Measurements from ENCODE around the gene AP2M1. TPM values are rescaled to one million over a fixed set of nuclear protein-coding genes. Genes with fewer than 3 reads are reported as not detected.

AP2M1 gene
- total and polyA plus RNA-seq, 11 donors: 225 to 431 (median 337) TPM

DNA sequence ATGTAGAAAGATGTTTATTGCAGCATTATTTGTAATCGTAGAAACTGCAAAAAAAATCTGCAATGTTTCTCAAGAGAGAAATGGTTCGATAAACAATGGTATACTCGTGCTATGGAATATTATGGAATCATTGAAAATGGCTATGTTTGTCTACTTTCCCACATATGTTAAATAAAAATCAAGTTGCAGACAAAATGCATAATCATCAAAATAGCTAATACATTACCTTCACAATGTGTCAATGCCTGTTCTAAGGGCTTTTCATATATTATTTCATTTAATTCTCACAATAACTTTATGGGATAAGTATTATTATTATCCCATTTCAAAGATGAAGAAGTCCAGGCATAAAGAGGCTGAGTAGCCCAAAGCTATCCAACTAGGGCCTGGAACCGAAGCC, 41.7 kb upstream of the AP2M1 start:
- Histone ChIP-seq H3K4me1 (peaks cover 0 to 28% (median 18%) of the 10 kb centered on the region in 12 donors), H3K4me3 (no peak overlapping the region), H3K27me3 (no peaks in the 10 kb centered on the region), H3K27ac (no peak overlapping the region), H3K9me3 (no peaks in the 10 kb centered on the region), H3K36me3 (peaks cover 0 to 11% (median 4%) of the 10 kb centered on the region in 9 donors)
- DNase-seq: no peak
- TF ChIP-seq POLR2A (IDR thresholded peaks at IDR 0.05): no peak
- TF ChIP-seq, protein P1, sequence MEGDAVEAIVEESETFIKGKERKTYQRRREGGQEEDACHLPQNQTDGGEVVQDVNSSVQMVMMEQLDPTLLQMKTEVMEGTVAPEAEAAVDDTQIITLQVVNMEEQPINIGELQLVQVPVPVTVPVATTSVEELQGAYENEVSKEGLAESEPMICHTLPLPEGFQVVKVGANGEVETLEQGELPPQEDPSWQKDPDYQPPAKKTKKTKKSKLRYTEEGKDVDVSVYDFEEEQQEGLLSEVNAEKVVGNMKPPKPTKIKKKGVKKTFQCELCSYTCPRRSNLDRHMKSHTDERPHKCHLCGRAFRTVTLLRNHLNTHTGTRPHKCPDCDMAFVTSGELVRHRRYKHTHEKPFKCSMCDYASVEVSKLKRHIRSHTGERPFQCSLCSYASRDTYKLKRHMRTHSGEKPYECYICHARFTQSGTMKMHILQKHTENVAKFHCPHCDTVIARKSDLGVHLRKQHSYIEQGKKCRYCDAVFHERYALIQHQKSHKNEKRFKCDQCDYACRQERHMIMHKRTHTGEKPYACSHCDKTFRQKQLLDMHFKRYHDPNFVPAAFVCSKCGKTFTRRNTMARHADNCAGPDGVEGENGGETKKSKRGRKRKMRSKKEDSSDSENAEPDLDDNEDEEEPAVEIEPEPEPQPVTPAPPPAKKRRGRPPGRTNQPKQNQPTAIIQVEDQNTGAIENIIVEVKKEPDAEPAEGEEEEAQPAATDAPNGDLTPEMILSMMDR (IDR thresholded peaks at IDR 0.05): no peak
- 95 to 97% (median 96%) methylated on average over 4 of the region's 4 CpGs for WGBS, 4 donors
- ATAC-seq: no peak
- intact Hi-C loops (cut with DNase I): loop anchor here in 7 of 10 donors (5.0 to 10.0 kb wide), 5 partner anchors 52 to 238 kb away; partner anchors contain the start of genes ABCC5 (in 4 of the 7), ABCF3 (in 1 of the 7), CLCN2 (in 1 of the 7) and POLR2H (in 1 of the 7)

DNA sequence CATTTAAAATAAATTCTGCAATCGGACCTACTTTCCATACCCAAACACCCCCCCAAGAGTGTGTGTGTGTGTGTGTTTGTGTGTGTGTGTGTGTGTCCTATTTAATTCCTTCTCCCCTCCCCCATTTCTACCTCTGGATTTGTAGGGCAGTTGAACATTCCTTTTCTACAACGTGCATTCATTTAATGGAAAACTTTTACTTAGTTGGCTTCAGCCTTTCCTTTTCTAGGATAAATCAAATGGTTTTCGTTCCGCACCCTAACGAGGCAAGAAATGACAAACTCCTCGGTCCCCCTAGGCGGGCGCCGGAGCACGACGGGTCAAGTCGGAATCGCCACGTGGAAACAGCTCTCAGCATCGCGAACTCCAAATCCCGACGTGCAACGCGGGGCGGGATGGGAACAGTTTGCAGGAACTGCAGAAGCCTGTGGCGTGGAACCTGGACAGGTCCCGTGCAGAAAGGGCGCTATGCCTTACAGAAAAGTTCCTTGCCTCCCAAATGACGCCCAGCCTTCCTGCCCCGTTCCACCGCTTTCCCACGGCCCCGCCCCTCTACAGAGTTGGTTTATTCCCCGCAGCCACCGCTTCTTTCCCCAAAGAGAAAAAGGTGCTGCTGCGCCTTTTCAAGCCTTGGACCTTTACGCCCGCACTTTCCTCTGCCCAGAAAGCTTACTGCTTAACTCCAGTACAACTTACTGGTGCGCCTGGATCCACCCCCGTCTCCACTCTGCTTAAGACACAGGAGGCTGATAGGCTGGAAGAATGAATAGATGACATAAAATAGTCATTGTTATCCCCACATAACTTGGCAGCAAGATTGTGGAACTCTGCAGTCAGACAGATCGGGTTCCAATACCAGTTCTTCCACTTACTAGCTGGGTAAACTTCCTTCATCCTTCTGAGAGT, 40.6 kb upstream of the AP2M1 start:
- peak overlapping the region; percentile 76 to 95 (median 91) for H3K27ac ChIP-seq
- peak in 1 of 2 donors; percentile 48 for TF ChIP-seq POLR2A (IDR thresholded peaks at IDR 0.05)
- TF ChIP-seq, protein P1 (IDR thresholded peaks at IDR 0.05): no peak
- H3K4me1 ChIP-seq: peaks cover 0 to 28% (median 18%) of the 10 kb centered on the region in 12 donors
- peak; percentile 80 to 90 (median 88) for ATAC-seq
- H3K27me3 ChIP-seq: no peaks in the 10 kb centered on the region
- H3K9me3 ChIP-seq: no peaks in the 10 kb centered on the region
- WGBS, 4 donors: 1 to 2% (median 1%) methylated on average over 37 of the region's 37 CpGs
- H3K4me3 ChIP-seq: peak overlapping the region; percentile 71 to 99 (median 90)
- intact Hi-C loops (cut with DNase I): loop anchor here in 8 of 10 donors (2.0 to 10.0 kb wide), 10 partner anchors 21 to 239 kb away; partner anchors contain the start of genes ABCC5 (in 5 of the 8), ABCF3 (in 2 of the 8), ALG3 (in 2 of the 8) and DVL3 (in 2 of the 8)
- DNase-seq: peak; percentile 85 to 92 (median 90)
- peaks cover 0 to 21% (median 13%) of the 10 kb centered on the region in 9 donors for H3K36me3 ChIP-seq

DNA sequence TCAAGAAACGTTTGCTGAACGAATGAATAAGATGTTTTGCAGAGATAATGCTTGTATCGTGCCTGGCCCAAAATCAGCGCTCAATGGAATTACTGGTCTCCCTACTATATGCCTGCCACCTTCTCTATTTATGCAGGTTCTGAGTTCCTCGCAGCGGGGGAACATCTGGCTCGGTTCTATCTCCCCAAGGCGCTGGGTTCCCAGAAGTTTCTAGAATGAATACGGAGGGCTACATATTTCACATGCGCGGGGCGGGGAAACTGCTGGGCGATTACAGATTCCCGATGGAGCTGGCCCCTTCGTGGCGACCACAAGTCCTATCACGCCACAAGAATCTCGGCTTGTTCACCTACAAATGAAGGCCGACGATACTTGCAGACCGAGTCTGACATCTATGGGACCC, 39.9 kb upstream of the AP2M1 start:
- Histone ChIP-seq H3K27me3 (no peaks in the 10 kb centered on the region), H3K4me3 (peak overlapping the region; percentile 71 to 99 (median 90)), H3K4me1 (peaks cover 0 to 28% (median 18%) of the 10 kb centered on the region in 12 donors)

More for the DNA sequence above, 39.9 kb upstream of the AP2M1 start:
- DNase-seq (no peak), ATAC-seq (peak in 3 of 4 donors; percentile 16 to 22 (median 21))
- intact Hi-C loops (cut with DNase I): loop anchor here (2.0 to 10.0 kb wide), 13 partner anchors 20 to 240 kb away; partner anchors contain the start of genes ABCC5 (in 6 of the 10), ABCF3 (in 5 of the 10), ALG3 (in 3 of the 10) and EEF1AKMT4 (in 3 of the 10)
- peak overlapping the region; percentile 76 to 95 (median 91) for H3K27ac ChIP-seq
- WGBS, 4 donors: 0 to 1% (median 0%) methylated on average over 20 to 21 of the region's 21 CpGs
- peaks cover 0 to 27% (median 20%) of the 10 kb centered on the region in 9 donors for H3K36me3 ChIP-seq
- TF ChIP-seq, protein P1 (IDR thresholded peaks at IDR 0.05): no peak
- TF ChIP-seq POLR2A (IDR thresholded peaks at IDR 0.05): no peak
- H3K9me3 ChIP-seq: no peaks in the 10 kb centered on the region

Data from heart left ventricle (tissue), 16 donors.